Breast epithelium (tissue), 3 donors: ENCODE measurements around the gene NDUFAF5.

ENCODE experiments used
- CTCF ChIP-seq, 3 donors: fragments of 450-650 bp; IDR thresholded peaks; one replicate each; pipeline ENCODE4 v1.5.1; 2016 to 2017; ENCODE audit warnings: antibody characterized with exemption in 3 of 3, mild to moderate bottlenecking in 3 of 3, moderate library complexity in 3 of 3
- POLR2A ChIP-seq: fragments of 450-650 bp; IDR thresholded peaks from one replicate; pipeline ENCODE4 v1.6.1; 2016; ENCODE audit warnings: antibody characterized with exemption, mild to moderate bottlenecking, moderate library complexity
- POLR2AphosphoS5 ChIP-seq, 3 donors: sonication (generic); formaldehyde crosslinking; IDR thresholded peaks; one replicate each; pipeline ENCODE4 v1.6.1; 2017; ENCODE audit warnings: antibody characterized with exemption in 3 of 3

- TF ChIP-seq POLR2A (no peak), CTCF (IDR thresholded peaks at IDR 0.05) (no peak), POLR2AphosphoS5 (IDR thresholded peaks at IDR 0.05) (no peak)
These were observed 73.6 kb downstream of the NDUFAF5 start for GRCh38 chr20:13858439-13858838.
